ENCODE results near the gene FAM47E. TPM values are rescaled to one million over a fixed set of nuclear protein-coding genes. Genes with fewer than 3 reads are reported as not detected.

FAM47E gene
- total and polyA plus RNA-seq, 7 donors: 1.7 to 6.0 (median 2.6) TPM

GRCh38 chr4:76326515-76326914 lies 75.0 kb downstream of the FAM47E start:
- no peaks in the 10 kb centered on the region for H3K36me3 ChIP-seq
- intact Hi-C loops (cut with DNase I): no loop called here
- no peak overlapping the region for H3K4me3 ChIP-seq
- no peak for TF ChIP-seq EP300 (IDR thresholded peaks at IDR 0.05)
- no peak for TF ChIP-seq POLR2A (IDR thresholded peaks at IDR 0.05)
- TF ChIP-seq, protein P1, sequence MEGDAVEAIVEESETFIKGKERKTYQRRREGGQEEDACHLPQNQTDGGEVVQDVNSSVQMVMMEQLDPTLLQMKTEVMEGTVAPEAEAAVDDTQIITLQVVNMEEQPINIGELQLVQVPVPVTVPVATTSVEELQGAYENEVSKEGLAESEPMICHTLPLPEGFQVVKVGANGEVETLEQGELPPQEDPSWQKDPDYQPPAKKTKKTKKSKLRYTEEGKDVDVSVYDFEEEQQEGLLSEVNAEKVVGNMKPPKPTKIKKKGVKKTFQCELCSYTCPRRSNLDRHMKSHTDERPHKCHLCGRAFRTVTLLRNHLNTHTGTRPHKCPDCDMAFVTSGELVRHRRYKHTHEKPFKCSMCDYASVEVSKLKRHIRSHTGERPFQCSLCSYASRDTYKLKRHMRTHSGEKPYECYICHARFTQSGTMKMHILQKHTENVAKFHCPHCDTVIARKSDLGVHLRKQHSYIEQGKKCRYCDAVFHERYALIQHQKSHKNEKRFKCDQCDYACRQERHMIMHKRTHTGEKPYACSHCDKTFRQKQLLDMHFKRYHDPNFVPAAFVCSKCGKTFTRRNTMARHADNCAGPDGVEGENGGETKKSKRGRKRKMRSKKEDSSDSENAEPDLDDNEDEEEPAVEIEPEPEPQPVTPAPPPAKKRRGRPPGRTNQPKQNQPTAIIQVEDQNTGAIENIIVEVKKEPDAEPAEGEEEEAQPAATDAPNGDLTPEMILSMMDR (IDR thresholded peaks at IDR 0.05): no peak
- TF ChIP-seq POLR2AphosphoS5 (IDR thresholded peaks at IDR 0.05): no peak
- no peak for DNase-seq
- no peak overlapping the region for H3K27ac ChIP-seq
- no peaks in the 10 kb centered on the region for H3K27me3 ChIP-seq
- H3K9me3 ChIP-seq: peaks cover 0 to 7% (median 3%) of the 10 kb centered on the region in 4 donors
- H3K4me1 ChIP-seq: no peaks in the 10 kb centered on the region

Other genes starting within 250 kb of the FAM47E start
- not detected for gene CXCL9, start 244.2 kb upstream of the FAM47E start, total RNA-seq
- 10 to 100 TPM in 1 of 3 donors, 1 to 10 TPM in 1, not detected in 1; 4.9 to 56.9 TPM for gene CXCL9, start 244.2 kb upstream of the FAM47E start, polyA plus RNA-seq
- gene CXCL10, start 228.2 kb upstream of the FAM47E start, total RNA-seq: not detected
- gene CXCL10, start 228.2 kb upstream of the FAM47E start, polyA plus RNA-seq: 10 to 100 TPM in 2 of 3 donors, not detected in 1; 13.4 to 77.1 TPM
- gene CXCL11, start 215.7 kb upstream of the FAM47E start, total RNA-seq: not detected
- 10 to 100 TPM in 1 of 3 donors, not detected in 2; 22.0 TPM for gene CXCL11, start 215.7 kb upstream of the FAM47E start, polyA plus RNA-seq
- 1 to 10 TPM; 3.0 to 6.4 (median 5.1) TPM for gene ART3, start 177.0 kb upstream of the FAM47E start, total RNA-seq
- 1 to 10 TPM in 1 of 3 donors, not detected in 2; 5.1 TPM for gene ART3, start 177.0 kb upstream of the FAM47E start, polyA plus RNA-seq
- 10 to 100 TPM; 38.0 to 57.9 (median 48.1) TPM for gene NUP54, start 103.3 kb upstream of the FAM47E start, total RNA-seq
- gene NUP54, start 103.3 kb upstream of the FAM47E start, polyA plus RNA-seq: 10 to 100 TPM; 16.6 to 21.9 (median 18.6) TPM
- gene SCARB2, start 37.9 kb upstream of the FAM47E start, total RNA-seq: 100 to 1,000 TPM; 119 to 160 (median 141) TPM
- gene SCARB2, start 37.9 kb upstream of the FAM47E start, polyA plus RNA-seq: 10 to 100 TPM; 29.4 to 73.1 (median 38.6) TPM
- gene STBD1, start 55.0 kb downstream of the FAM47E start, total RNA-seq: 10 to 100 TPM; 11.0 to 17.1 (median 15.3) TPM
- 1 to 10 TPM; 6.0 to 8.8 (median 7.8) TPM for gene STBD1, start 55.0 kb downstream of the FAM47E start, polyA plus RNA-seq
- gene CCDC158, start 169.4 kb downstream of the FAM47E start, total RNA-seq: 1 to 10 TPM in 1 of 4 donors, under 1 TPM in 2, not detected in 1; 0.41 to 1.7 (median 0.82) TPM
- under 1 TPM in 1 of 3 donors, not detected in 2; 0.12 TPM for gene CCDC158, start 169.4 kb downstream of the FAM47E start, polyA plus RNA-seq
- 10 to 100 TPM in 2 of 4 donors, 1 to 10 TPM in 2; 5.1 to 57.4 (median 13.3) TPM for gene SHROOM3, start 183.5 kb downstream of the FAM47E start, total RNA-seq
- 10 to 100 TPM; 28.2 to 71.0 (median 63.6) TPM for gene SHROOM3, start 183.5 kb downstream of the FAM47E start, polyA plus RNA-seq